ENCODE data around the gene MRPL41. TPM values are rescaled to one million over a fixed set of nuclear protein-coding genes. Genes with fewer than 3 reads are reported as not detected.
A peak's percentile ranks its signal among the peaks of the same experiment; 100 is the strongest.
"Not testable (repeated sequence)": the region's sequence is repeated elsewhere in the genome, so short reads cannot be mapped to it uniquely, and the experiment has no call there.

The MRPL41 gene
- total RNA-seq, 1 donor from 2014 or later: 244 TPM

GRCh38 chr9:137578518-137579258 is 27.0 kb downstream of the MRPL41 start, which contains the start of gene DPH7:
TSS of gene DPH7 (minus strand) at chr9:137578925. CDS start at chr9:137578777, 148 bp downstream.
- peak; percentile 99 for DNase-seq (ENCODE audit: missing footprints)
- intact Hi-C loops (cut with DNase I): loop anchor here (2.0 kb wide), 1 partner anchor 26 kb away; the partner anchor contains the start of gene ARRDC1

GRCh38 chr9:137579259-137579604 is 27.6 kb downstream of the MRPL41 start:
- DNase-seq (ENCODE audit: missing footprints) (no peak), ATAC-seq (peak; percentile 27)
- intact Hi-C loops (cut with DNase I): loop anchor here (2.0 kb wide), 1 partner anchor 26 kb away; the partner anchor contains the start of gene ARRDC1

More at GRCh38 chr9:137578518-137579258, 27.0 kb downstream of the MRPL41 start, which contains the start of gene DPH7:
- ATAC-seq: peak; percentile 94

- no peak for DNase-seq (ENCODE audit: missing footprints)
Observed at GRCh38 chr9:137580209-137580953, 28.7 kb downstream of the MRPL41 start.

GRCh38 chr9:137580954-137581322 is 29.3 kb downstream of the MRPL41 start:
- intact Hi-C loops (cut with DNase I): no loop called here
- DNase-seq (ENCODE audit: missing footprints): no peak
- no peak for ATAC-seq

More at GRCh38 chr9:137580209-137580953, 28.7 kb downstream of the MRPL41 start:
- intact Hi-C loops (cut with DNase I): no loop called here
- ATAC-seq: no peak

GRCh38 chr9:137581361-137582285 is 29.9 kb downstream of the MRPL41 start:
- intact Hi-C loops (cut with DNase I): no loop called here
- ATAC-seq: no peak

GRCh38 chr9:137582286-137582860 is 30.7 kb downstream of the MRPL41 start:
- intact Hi-C loops (cut with DNase I): no loop called here
- ATAC-seq (no peak), DNase-seq (ENCODE audit: missing footprints) (no peak)

More at GRCh38 chr9:137581361-137582285, 29.9 kb downstream of the MRPL41 start:
- DNase-seq (ENCODE audit: missing footprints): no peak

GRCh38 chr9:137583347-137583746 is 31.7 kb downstream of the MRPL41 start:
- no peak for DNase-seq (ENCODE audit: missing footprints)
- no peak for ATAC-seq
- intact Hi-C loops (cut with DNase I): no loop called here

GRCh38 chr9:137583957-137584356 is 32.3 kb downstream of the MRPL41 start:
- DNase-seq (ENCODE audit: missing footprints) (no peak), ATAC-seq (no peak)
- intact Hi-C loops (cut with DNase I): no loop called here

- DNase-seq (ENCODE audit: missing footprints) (no peak), ATAC-seq (no peak)
- intact Hi-C loops (cut with DNase I): no loop called here
Observed at GRCh38 chr9:137586854-137587253, 35.2 kb downstream of the MRPL41 start.

- DNase-seq (ENCODE audit: missing footprints) (peak; percentile 39), ATAC-seq (no peak)
- intact Hi-C loops (cut with DNase I): no loop called here
Observed at GRCh38 chr9:137588311-137588710, 36.6 kb downstream of the MRPL41 start.

- DNase-seq (ENCODE audit: missing footprints) (no peak), ATAC-seq (no peak)
- intact Hi-C loops (cut with DNase I): no loop called here
Observed at GRCh38 chr9:137588891-137589290, 37.2 kb downstream of the MRPL41 start.

GRCh38 chr9:137589441-137590122 is 37.9 kb downstream of the MRPL41 start:
- DNase-seq (ENCODE audit: missing footprints): no peak

GRCh38 chr9:137590123-137590468 is 38.4 kb downstream of the MRPL41 start:
- DNase-seq (ENCODE audit: missing footprints): no peak
- ATAC-seq: no peak
- intact Hi-C loops (cut with DNase I): no loop called here

More at GRCh38 chr9:137589441-137590122, 37.9 kb downstream of the MRPL41 start:
- intact Hi-C loops (cut with DNase I): no loop called here
- no peak for ATAC-seq

- DNase-seq (ENCODE audit: missing footprints) (peak; percentile 95), ATAC-seq (peak; percentile 99)
- intact Hi-C loops (cut with DNase I): no loop called here
Observed at GRCh38 chr9:137590469-137591383, 39.0 kb downstream of the MRPL41 start, which contains the start of gene ZMYND19. TSS of gene ZMYND19 (minus strand) at chr9:137590512. CDS start at chr9:137590263, 249 bp downstream.

GRCh38 chr9:137592767-137593166 is 41.1 kb downstream of the MRPL41 start:
- DNase-seq (ENCODE audit: missing footprints): no peak
- intact Hi-C loops (cut with DNase I): no loop called here
- ATAC-seq: no peak

GRCh38 chr9:137593176-137593575 is 41.5 kb downstream of the MRPL41 start:
- no peak for DNase-seq (ENCODE audit: missing footprints)
- intact Hi-C loops (cut with DNase I): no loop called here
- ATAC-seq: no peak

GRCh38 chr9:137596577-137596976 is 44.9 kb downstream of the MRPL41 start:
- ATAC-seq; intact Hi-C loops (cut with DNase I); DNase-seq (ENCODE audit: missing footprints): not testable (repeated sequence)
